HL-60/S4 treated with phorbol 12-myristate 13-acetate at 8.2 ng/mL for 4 days and 3 days (cell line): ENCODE data around the gene NECAP2.
"Not testable (repeated sequence)": the region's sequence is repeated elsewhere in the genome, so short reads cannot be mapped to it uniquely, and the experiment has no call there.

ENCODE experiments used
- in situ Hi-C: fragments of 300-500 bp; cut with MboI; formaldehyde crosslinking; loops from 2 replicates; pipeline ENCODE4 v1.15.0; 2022; ENCODE audit warnings: low sequenced_read_pairs

NECAP2 gene

GRCh38 chr1:16456151-16456550 lies 15.6 kb downstream of the NECAP2 start:
- in situ Hi-C loops: not testable (repeated sequence)

GRCh38 chr1:16458831-16459230 lies 18.3 kb downstream of the NECAP2 start:
- in situ Hi-C loops: no loop called here

GRCh38 chr1:16459352-16459925 lies 18.9 kb downstream of the NECAP2 start:
- in situ Hi-C loops: no loop called here

DNA sequence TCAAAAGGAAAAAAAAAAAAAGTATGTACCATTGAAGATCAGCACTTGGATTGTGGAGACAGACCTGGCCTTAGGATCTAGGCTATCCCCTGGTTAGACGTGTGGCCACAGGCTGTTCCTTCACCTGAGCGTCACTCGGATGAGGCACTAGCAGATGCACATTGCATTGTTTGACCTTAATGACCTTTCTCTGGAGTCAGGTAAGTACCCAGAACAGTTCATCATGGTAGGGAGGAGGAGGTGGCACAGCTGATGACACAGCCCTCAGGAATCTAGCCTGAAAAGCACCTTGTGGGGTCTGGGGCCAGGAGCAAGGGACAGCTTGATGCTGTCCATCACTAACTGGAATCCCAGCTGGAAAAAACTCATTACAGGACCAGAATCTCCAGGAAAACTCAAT lies 21.2 kb downstream of the NECAP2 start:
- in situ Hi-C loops: no loop called here

DNA sequence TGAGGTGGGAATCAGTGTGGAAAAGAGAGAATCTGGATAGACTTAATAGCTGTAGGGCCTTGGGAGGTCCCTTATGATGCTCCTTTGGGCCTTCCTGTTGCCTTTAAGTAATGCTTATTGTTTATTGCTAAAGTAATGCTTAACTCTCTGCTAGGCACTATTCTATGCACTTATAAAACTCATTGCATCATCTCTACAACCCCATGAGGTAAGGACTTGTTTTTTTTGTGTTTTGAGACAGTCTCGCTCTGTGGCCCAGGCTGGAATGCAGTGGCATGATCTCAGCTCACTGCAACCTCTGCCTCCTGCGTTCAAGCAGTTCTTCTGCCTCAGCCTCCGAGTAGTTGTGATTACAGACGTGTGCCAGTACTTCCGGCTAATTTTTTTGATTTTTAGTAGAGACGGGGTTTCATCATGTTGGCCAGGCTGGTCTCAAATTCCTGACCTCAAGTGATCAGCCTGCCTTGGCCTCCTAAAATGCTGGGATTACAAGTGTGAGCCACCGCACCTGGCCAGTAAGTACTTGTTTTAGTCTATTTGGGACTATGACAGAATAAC lies 22.3 kb downstream of the NECAP2 start:
- in situ Hi-C loops: no loop called here

GRCh38 chr1:16464917-16465625 lies 24.5 kb downstream of the NECAP2 start:
- in situ Hi-C loops: no loop called here

DNA sequence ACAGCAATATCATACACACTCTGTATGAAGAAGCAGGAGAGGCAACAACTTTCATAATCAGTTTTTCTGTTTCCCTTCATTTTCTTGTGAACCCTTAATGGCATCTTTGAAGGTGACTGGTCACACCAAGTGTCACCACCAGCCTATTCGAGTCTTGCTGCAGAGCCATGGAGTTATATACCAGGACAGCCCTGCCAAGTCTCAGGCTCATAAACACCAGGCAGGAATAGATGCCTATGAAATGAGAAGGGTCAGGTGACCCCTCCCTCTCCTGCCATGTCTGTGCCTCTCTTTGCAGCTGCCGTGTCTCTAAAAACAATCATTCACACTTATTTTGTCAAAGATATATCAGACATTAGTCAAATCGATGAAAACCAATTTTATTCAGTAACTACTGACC lies 28.0 kb downstream of the NECAP2 start:
- in situ Hi-C loops: no loop called here

- in situ Hi-C loops: no loop called here
These were observed 33.8 kb downstream of the NECAP2 start for GRCh38 chr1:16474166-16474800.

DNA sequence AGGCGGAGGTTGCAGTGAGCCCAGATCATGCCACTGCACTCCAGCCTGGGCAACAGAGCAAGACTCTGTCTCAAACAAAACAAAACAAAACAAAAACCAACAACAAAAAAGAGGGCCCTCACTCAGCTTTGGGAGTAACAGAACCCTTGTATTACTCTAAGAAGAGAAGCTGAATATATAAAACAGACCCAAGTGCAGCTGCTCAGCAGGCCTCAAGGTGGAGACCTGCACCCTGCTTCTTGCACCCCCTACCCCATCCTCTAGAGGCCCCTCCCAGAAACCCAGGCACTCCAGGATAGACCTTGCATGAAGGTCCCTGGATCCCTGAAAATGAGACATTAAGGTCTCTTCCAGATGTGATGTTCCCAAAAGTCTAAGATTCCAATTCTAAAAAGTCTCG lies 34.4 kb downstream of the NECAP2 start:
- in situ Hi-C loops: not testable (repeated sequence)

DNA sequence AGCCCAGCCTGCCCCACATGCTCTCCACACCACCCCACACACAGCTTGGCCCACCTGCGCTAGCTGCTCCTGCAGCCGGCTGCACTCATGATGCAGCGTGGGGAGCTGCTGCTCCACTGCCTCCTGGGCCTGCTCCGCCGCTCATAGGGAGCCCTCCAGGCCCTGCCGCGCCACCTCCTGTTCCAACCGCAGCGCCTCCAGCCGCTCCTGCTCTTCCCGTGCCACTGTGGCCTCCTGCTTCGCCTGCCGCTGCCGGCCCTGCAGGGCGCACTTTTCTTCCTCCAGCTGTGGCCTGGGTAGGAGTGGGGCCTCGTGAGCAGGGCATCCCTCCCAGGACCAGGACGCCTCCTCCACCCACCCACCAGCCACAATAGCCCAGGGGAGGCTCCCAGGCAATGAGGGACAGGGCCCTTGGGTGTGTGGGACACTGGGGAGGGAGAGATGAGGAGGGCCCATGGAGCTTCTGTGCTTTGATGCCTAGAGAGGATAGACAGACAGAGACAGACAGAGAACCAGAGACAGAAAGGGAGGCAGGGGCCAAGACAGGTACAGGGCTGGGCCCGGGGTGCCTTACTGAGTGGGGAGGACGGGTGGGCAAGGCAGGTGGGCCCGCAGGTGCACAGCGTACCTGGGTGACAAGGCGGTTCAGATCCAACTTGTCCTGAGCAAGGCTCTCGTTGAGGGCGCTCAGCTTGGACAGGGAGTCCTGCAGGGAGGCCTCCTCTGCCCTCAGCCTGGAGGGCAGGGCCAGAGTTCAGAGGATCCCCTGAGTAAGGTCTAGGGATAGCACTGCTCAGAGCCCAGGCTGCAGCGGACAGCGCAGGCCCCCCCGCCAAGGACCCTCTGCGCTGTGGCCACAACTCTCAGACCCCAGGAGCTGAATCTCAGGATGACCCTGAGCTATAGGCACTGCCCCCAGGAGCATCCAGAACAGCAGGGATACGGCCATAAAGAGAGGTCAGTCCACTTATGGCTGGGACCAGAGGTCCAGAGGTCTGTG lies 35.5 kb downstream of the NECAP2 start:
- in situ Hi-C loops: not testable (repeated sequence)

DNA sequence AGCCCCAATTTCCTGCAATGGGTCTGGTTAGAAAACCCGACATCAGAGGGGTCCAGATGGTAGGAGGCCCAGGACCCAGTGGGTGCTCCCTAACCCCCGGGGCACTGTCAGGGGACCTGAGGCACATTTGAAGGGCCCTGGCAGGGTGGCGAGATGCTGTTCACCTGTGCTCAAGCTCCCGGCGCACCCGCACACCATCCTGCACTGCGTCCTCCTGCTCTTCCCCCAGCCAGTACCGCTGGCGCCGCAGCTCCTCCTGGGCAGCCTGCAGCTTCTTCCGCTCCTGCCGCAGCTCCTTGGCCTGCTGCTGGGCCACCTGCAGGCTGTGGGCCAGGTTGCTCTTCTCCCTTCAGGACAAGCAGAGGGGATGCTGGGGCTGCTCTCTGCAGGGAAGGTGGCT lies 37.6 kb downstream of the NECAP2 start:
- in situ Hi-C loops: no loop called here

DNA sequence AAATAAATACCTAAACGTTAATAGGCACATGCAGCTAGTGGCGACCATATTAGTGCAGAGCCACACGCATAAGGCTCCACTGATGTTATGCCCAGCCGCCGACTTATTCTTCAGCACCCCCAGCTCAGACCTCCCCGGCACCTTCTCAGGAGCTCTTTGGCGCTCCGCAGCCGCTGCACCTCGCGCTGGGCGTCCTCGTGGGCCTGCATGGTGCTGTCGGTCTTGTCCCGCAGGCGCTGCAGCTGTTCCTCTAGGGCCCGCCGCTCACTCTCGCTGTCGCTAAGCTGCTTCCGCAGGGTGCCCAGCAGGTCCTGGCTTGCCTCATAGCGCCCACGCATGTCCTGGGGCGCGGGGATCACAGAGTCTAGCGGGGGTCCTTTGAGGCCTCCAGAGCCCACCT lies 42.6 kb downstream of the NECAP2 start:
- in situ Hi-C loops: not testable (repeated sequence)

DNA sequence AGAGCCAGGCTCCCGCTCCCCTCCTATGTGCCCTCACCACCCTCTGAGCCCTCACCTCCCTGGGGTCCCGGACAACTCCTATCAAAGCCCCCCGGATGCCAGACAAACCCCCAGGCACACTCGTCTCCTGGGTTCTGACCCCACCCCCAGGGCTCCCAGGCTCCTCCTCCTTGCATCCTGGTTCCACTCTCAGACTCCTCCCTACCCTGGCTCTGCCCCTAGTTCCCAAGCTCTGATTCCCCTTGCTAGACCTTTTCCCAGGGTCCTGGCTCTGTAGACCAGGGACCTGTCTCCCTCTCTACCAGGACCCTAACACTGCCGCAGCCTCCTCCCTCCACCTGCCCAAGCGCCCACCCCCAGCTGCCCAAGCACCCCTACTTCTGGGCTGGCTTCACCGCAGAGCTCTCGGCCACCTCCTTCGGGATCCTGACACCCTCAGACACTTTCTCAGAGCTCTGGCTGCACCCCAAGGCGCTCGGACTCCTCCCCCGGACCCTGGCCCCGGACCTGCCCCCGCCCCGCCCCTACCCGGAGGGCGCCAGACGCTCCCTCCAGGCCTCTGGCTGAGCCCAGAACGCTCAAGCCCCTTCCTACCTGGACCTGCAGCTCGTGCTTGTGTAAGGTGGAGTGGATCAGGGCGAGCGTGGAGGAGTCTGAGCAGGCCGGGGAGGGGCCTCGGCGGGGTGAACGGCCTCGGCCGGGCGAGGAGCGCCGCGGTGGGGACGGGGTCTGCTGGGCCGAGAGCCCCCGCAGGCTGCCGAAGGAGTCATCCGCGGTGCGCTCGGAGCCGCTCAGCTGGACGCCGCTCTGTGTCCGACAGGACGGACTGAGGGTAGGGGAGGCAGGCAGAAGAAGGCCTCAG lies 43.3 kb downstream of the NECAP2 start:
- in situ Hi-C loops: not testable (repeated sequence)

DNA sequence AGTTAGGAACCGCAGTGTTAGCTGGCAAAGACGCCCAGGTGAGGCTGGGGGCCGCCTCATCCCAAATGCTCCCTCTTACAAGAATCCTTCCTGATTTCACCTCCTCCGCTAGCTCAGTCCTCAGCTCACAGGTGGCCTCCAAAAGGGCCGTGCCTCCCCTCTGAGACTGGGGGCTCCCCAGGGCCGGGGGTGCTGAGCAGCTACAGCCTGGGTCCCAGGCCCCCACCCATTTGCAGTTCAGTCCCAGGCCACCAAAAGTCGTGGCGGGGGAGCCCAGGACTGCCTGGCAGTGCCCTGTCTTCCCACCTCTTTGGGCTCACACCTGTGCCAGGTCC lies 43.9 kb downstream of the NECAP2 start:
- in situ Hi-C loops: no loop called here

DNA sequence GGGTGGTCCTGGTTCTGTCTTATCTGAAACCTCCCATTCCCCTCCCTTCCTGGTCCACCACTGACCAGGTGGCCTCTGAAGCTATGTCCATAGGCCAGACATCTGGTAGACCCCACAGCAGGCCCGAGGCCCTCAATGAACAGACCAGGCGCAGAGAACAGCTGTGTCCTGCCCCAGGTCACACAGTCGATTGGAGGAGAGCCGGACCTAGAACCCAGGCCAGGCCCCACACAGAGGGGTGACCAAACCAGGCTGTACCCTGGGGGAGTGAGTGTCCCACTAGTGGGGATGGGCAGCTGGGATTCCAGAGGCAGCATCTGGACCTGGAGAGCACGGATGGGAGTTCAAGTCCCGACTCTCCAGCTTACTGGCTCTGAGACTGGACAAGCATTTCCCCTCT lies 44.4 kb downstream of the NECAP2 start:
- in situ Hi-C loops: no loop called here

DNA sequence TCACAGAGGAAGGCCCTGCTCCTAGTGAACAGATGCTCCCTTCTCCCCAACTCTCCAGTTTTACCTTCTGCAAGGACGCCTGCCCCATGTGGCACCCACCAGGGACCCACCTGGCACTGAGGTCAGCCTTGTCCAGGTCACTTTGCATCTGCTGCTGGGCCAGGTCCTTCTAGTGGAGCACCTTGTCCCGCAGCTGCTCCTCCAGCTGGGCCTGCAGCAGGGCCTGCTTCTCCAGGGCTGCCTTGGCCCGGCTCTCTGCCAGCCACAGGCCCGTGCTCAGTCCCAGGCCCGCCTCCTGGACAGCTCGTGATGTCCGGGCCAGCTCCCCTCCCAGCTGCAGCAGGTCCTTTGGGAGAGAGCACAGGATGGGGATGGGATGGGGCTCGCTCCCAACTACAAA lies 45.8 kb downstream of the NECAP2 start:
- in situ Hi-C loops: not testable (repeated sequence)

GRCh38 chr1:16487011-16487410 lies 46.5 kb downstream of the NECAP2 start:
- in situ Hi-C loops: not testable (repeated sequence)

- in situ Hi-C loops: not testable (repeated sequence)
These were observed 48.8 kb downstream of the NECAP2 start for GRCh38 chr1:16489195-16489880.

- in situ Hi-C loops: no loop called here
These were observed 50.6 kb downstream of the NECAP2 start for GRCh38 chr1:16491056-16491675.
